Glutamatergic neuron (in vitro differentiated cells): ENCODE measurements around the gene SLC24A5. TPM values are rescaled to one million over a fixed set of nuclear protein-coding genes. Genes with fewer than 3 reads are reported as not detected.

Experiments used
- DNase-seq: peaks from one replicate; pipeline ENCODE4 v3.0.0; 2022
- H3K27ac Mint-ChIP-seq: one replicate; pipeline ENCODE4 v1.8.0; 2020; ENCODE audit warnings: mild to moderate bottlenecking, mixed read lengths, inconsistent platforms; ENCODE audit not compliant: unreplicated experiment
- H3K27me3 Mint-ChIP-seq: one replicate; pipeline ENCODE4 v1.8.0; 2020; ENCODE audit warnings: mild to moderate bottlenecking, moderate library complexity, mixed read lengths, inconsistent platforms; ENCODE audit not compliant: unreplicated experiment
- H3K36me3 Mint-ChIP-seq: one replicate; pipeline ENCODE4 v1.8.0; 2020; ENCODE audit warnings: mild to moderate bottlenecking, mixed read lengths, inconsistent platforms; ENCODE audit not compliant: unreplicated experiment
- H3K4me1 Mint-ChIP-seq: one replicate; pipeline ENCODE4 v1.8.0; 2020; ENCODE audit warnings: mild to moderate bottlenecking, low read depth, mixed read lengths, inconsistent platforms; ENCODE audit not compliant: unreplicated experiment
- H3K4me3 Mint-ChIP-seq: one replicate; pipeline ENCODE4 v1.8.0; 2020; ENCODE audit warnings: mild to moderate bottlenecking, mixed read lengths, inconsistent platforms; ENCODE audit not compliant: unreplicated experiment
- H3K9me3 Mint-ChIP-seq: one replicate; pipeline ENCODE4 v1.8.0; 2020; ENCODE audit warnings: mild to moderate bottlenecking, moderate library complexity, mixed read lengths, inconsistent platforms; ENCODE audit not compliant: unreplicated experiment
- total RNA-seq: library from RNA; stranded (reverse); fragmentation: NEBNext Ultra II Directional; extraction: Animal tissue kit (Norgen Biotek cat#: 25700); gene quantifications from one replicate; pipeline ENCODE4 v1.2.1, GENCODE V29; 2021; ENCODE audit not compliant: unreplicated experiment
- TF ChIP-seq, protein P1 (sequence below): fragments of 200-600 bp; sonication (generic); IDR thresholded peaks from one replicate; pipeline ENCODE4 v1.5.0; 2021; ENCODE audit not compliant: partially characterized antibody, unreplicated experiment

The SLC24A5 gene
- total RNA-seq, 1 donor from 2014 or later, result not detected

DNA sequence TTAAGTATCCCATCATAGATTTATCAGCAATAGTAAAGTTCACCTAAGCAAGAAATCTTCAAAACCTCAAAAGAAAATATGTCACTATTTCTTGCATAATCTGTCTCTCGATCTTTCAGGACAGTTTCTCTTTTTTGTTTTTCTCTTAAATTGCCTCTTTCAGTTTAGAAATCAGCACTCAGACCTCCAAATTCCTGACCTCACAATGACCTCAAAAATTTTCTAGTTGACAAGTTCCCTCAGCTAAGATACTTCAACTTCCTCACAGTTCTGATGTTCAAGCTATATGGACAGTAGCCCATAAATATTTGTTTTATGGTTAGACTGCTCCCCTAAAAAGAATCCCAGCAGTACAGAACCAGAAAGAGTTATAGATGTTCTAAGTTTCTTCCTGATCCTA lies 24.1 kb downstream of the SLC24A5 start:
- no peak overlapping the region for H3K4me3 Mint-ChIP-seq
- no peaks in the 10 kb centered on the region for H3K9me3 Mint-ChIP-seq
- no peaks in the 10 kb centered on the region for H3K36me3 Mint-ChIP-seq
- TF ChIP-seq, protein P1, sequence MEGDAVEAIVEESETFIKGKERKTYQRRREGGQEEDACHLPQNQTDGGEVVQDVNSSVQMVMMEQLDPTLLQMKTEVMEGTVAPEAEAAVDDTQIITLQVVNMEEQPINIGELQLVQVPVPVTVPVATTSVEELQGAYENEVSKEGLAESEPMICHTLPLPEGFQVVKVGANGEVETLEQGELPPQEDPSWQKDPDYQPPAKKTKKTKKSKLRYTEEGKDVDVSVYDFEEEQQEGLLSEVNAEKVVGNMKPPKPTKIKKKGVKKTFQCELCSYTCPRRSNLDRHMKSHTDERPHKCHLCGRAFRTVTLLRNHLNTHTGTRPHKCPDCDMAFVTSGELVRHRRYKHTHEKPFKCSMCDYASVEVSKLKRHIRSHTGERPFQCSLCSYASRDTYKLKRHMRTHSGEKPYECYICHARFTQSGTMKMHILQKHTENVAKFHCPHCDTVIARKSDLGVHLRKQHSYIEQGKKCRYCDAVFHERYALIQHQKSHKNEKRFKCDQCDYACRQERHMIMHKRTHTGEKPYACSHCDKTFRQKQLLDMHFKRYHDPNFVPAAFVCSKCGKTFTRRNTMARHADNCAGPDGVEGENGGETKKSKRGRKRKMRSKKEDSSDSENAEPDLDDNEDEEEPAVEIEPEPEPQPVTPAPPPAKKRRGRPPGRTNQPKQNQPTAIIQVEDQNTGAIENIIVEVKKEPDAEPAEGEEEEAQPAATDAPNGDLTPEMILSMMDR, result no peak
- H3K4me1 Mint-ChIP-seq, result peaks cover 16% of the 10 kb centered on the region
- H3K27ac Mint-ChIP-seq, result no peak overlapping the region
- H3K27me3 Mint-ChIP-seq, result no peaks in the 10 kb centered on the region
- DNase-seq, result no peak

DNA sequence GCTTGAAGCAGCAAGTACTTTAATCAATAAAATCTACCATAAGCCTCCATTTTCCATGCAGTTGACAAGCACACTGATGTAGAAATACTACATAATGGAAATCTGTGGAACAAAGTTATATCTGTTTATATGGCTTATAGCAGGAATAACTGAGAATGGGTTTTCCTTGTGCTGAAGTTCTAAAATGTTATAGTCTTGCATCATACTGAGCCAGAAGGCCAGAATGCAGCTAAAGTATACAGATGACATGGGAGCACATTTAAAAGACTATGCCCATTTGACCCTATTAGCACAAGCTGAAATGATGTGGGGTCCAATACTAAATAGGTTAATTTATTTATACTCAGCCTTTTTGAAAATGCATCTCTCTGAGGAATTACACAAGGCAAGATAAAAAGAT lies 25.1 kb downstream of the SLC24A5 start:
- Mint-ChIP-seq H3K27me3 (no peaks in the 10 kb centered on the region), H3K36me3 (no peaks in the 10 kb centered on the region)
- TF ChIP-seq, protein P1, result no peak

DNA sequence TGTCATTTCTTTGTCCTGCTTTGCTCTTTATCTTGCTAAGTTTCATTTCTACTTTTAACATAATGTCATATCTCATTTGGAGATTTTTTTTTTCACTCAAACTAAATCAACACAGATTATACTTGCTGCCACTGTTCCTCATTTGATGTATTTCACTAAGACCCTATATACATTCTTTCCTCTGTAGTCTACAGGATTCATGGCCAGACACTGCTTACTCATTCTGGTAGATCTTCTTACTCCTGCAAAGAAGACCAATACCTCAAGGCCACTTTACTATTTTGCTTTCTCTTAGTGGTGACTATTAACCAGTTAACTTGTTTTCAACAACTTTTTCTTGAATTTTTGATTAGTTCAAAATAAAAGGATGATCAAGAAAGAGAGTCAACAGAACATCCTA lies 26.6 kb downstream of the SLC24A5 start:
- H3K27me3 Mint-ChIP-seq, result no peaks in the 10 kb centered on the region
- peak overlapping the region; percentile 48 for H3K27ac Mint-ChIP-seq
- peak overlapping the region; percentile 28 for H3K4me3 Mint-ChIP-seq
- H3K36me3 Mint-ChIP-seq, result no peaks in the 10 kb centered on the region
- no peak for DNase-seq
- H3K4me1 Mint-ChIP-seq, result peaks cover 8% of the 10 kb centered on the region
- no peaks in the 10 kb centered on the region for H3K9me3 Mint-ChIP-seq
- TF ChIP-seq, protein P1, result no peak

More for the DNA sequence above, 25.1 kb downstream of the SLC24A5 start:
- Mint-ChIP-seq H3K9me3 (no peaks in the 10 kb centered on the region), H3K27ac (peak overlapping the region; percentile 35), H3K4me3 (no peak overlapping the region), H3K4me1 (peaks cover 9% of the 10 kb centered on the region)
- no peak for DNase-seq

DNA sequence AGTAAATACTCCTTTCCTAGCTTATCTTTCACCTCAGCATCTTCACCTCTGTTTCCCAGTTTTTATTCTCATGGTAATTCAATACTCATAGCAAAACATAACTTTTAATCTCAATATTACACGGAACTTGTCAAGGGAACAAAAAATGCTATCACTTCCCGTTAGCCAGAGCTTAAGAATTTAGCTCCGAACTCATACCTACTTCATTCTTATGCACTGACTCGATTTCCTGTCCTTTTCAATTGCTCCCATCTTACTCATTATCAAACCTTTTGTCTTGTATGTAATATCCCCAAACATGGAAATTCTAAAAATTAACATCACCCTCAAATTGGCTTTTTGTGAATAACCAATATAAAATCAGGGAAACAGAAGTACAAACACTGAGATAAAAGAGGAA lies 29.1 kb downstream of the SLC24A5 start:
- no peaks in the 10 kb centered on the region for H3K27me3 Mint-ChIP-seq
- H3K4me3 Mint-ChIP-seq, result no peak overlapping the region
- TF ChIP-seq, protein P1, result no peak

DNA sequence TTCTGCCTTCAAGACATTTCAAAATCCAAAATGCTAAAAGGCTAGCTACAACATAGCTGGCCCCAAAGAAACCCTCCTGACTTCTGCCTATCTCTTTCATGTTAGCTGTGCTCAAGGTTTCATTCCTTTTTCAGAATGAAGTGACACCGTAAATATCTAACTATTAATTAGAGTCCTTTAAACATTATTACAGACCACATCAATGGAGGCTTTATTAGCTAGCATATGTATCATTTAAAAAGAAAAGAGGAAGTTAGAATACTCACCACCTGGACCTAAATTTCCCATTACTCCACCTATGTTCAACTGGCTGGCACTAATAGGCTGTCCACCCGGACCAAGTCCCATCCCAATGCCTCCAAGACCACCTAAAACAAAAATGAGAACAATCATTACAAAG lies 32.7 kb downstream of the SLC24A5 start:
- DNase-seq, result no peak
- no peaks in the 10 kb centered on the region for H3K4me1 Mint-ChIP-seq
- no peak overlapping the region for H3K4me3 Mint-ChIP-seq
- H3K9me3 Mint-ChIP-seq, result no peaks in the 10 kb centered on the region
- no peaks in the 10 kb centered on the region for H3K36me3 Mint-ChIP-seq
- TF ChIP-seq, protein P1, result no peak
- H3K27me3 Mint-ChIP-seq, result no peaks in the 10 kb centered on the region
- no peak overlapping the region for H3K27ac Mint-ChIP-seq

More for the DNA sequence above, 29.1 kb downstream of the SLC24A5 start:
- DNase-seq, result no peak
- H3K4me1 Mint-ChIP-seq, result peaks cover 6% of the 10 kb centered on the region
- H3K27ac Mint-ChIP-seq, result no peak overlapping the region
- no peaks in the 10 kb centered on the region for H3K9me3 Mint-ChIP-seq
- no peaks in the 10 kb centered on the region for H3K36me3 Mint-ChIP-seq
